ENCODE results near the gene PTDSS2.

DNA sequence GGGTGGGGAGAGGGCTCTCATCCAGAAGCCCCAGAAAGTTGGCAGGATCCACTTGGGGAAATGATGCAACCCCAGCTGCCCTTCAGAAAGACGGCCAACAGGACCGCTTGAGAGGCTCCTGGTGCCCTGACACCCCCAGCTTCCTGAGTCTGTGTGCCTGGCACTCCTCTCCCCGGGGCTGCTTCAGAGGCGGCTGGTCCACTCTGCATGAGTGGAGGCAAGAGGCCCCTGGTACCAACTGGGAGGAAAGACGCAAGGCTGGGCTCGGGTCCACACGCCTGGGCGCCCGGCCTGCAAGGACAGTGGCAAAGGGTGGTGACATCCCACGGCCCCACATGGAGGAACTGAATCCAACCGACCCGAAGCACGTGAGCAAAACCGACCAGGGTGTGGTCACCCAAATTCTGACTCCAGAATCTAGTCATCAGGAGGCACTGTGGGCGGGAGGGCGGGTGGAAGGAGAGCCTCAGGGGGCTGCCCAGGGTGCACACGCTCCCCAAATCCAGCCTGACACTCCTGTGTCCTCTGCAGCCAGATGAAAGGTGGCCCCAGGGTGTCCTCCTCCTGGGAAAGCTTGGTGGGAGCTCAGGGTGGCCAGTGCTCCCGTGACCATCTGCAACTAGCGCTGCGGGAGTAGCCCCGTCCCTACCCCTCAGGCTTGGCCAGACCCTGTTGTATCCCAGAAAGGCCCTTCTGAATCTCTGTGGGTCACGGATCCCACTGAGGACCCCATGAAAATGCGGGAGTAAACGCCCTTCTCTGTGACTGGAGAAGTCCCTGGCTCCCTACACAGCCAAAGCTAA lies 53.3 kb downstream of the PTDSS2 start:
- TF ChIP-seq CTCF (conservative IDR thresholded peaks at IDR 0.05; ENCODE audit: low read depth, low read length) (no peak), MXI1 (IDR thresholded peaks at IDR 0.05; ENCODE audit: borderline replicate concordance, low read depth, low read length) (no peak), BHLHE40 (IDR thresholded peaks at IDR 0.05; ENCODE audit: low read depth, low read length) (no peak), RAD21 (IDR thresholded peaks at IDR 0.05; ENCODE audit: low read length) (no peak), MAFK (IDR thresholded peaks at IDR 0.05; ENCODE audit: low read depth, low read length) (no peak), POLR2A (IDR thresholded peaks at IDR 0.05; ENCODE audit: low read depth, low read length) (no peak)
- TF ChIP-seq, protein P1, sequence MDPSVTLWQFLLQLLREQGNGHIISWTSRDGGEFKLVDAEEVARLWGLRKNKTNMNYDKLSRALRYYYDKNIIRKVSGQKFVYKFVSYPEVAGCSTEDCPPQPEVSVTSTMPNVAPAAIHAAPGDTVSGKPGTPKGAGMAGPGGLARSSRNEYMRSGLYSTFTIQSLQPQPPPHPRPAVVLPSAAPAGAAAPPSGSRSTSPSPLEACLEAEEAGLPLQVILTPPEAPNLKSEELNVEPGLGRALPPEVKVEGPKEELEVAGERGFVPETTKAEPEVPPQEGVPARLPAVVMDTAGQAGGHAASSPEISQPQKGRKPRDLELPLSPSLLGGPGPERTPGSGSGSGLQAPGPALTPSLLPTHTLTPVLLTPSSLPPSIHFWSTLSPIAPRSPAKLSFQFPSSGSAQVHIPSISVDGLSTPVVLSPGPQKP (IDR thresholded peaks at IDR 0.05; ENCODE audit: borderline replicate concordance, low read depth, low read length): no peak
